ENCODE measurements around the gene BAIAP2.
"Not testable (repeated sequence)": the region's sequence is repeated elsewhere in the genome, so short reads cannot be mapped to it uniquely, and the experiment has no call there.

Gene BAIAP2

GRCh38 chr17:81140695-81141094 lies 105.7 kb downstream of the BAIAP2 start:
- DNase-seq (ENCODE audit: low read depth in 2 of 2) = no peak

DNA sequence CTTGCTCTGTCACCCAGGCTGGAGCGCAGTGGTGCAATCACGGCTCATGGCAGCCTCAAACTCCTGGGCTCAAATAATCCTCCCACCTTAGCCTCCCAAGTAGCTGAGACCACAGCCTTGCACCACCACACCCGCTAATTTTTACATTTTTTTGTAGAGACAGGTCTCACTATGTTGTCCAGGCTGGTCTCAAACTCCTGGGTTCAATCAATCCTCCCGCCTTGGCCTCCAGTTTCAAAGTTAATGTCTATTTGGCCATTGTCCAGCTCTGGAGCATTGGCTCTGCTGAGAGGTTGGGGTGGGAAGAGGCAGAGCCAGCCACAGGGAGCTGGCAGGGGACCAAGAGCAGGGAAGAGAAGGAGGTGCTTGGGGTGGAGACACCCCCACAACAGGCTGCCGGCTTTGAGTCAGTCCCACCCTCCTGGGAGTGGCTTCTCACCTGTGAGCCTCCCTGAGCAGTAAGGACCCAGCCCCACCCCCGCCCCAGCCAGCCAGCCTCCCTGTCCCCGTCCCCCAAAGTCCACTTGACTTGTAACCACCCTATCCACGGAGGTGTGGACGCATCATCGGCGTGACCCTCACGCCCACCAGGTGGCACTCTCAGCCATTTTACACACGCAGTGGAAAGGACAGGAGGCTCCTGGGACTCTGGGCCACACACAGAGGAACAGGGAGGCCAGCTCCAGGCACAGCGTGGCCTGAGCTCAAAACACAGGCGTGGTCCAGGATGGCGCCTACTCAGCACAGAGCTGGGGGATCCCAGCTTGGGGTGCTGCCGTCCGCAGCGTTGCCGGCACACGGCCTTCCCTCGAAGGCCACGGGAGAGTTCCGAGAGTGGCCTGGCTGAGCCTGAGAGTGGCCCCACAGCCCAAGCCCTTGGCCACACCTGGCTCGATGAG lies 107.6 kb downstream of the BAIAP2 start:
- DNase-seq (ENCODE audit: low read depth in 2 of 2) = peak in 1 of 2 donors; percentile 32

DNA sequence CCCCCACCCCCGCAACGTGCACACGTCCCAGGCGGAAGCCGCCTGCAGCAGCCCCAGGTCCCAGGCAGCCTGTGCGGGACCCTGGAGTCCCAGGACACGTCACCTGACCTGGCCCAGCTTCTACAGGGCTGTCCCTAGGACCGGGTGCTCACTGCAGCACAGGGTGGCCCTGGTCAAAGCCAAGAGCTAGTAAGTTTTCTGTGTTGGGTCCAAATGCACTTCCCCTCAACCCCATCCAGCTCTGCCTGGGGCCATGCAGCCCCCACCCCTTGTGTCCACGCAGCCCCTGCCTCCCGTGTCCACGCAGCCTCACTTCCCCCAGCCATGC lies 108.2 kb downstream of the BAIAP2 start:
- no peak for DNase-seq (ENCODE audit: low read depth in 2 of 2)

GRCh38 chr17:81143717-81144422 lies 108.9 kb downstream of the BAIAP2 start:
- DNase-seq (ENCODE audit: low read depth in 2 of 2) = no peak

- DNase-seq (ENCODE audit: low read depth in 2 of 2) = no peak
Observed at GRCh38 chr17:81144423-81144781, 109.5 kb downstream of the BAIAP2 start.

- DNase-seq (ENCODE audit: low read depth in 2 of 2) = not testable (repeated sequence)
Observed at GRCh38 chr17:81146208-81146607, 111.3 kb downstream of the BAIAP2 start.

DNA sequence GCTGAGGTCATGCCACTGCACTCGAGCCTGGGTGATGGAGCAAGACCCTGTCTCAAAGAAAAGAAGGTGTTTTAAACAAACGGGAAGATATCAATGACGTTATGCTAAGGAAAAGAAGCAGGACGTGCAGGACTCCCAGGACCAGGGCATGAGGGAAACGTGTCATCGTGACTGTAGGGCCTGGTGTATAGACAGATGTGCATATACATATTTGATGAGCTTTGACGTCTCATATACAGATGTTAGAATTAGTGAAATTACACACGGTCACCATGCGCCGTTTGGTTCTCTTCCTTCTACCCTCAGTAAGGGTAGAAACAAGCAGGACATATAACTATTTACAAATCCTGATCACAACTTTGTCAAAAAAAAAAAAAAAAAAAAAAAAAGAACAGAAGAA lies 112.8 kb downstream of the BAIAP2 start:
- DNase-seq (ENCODE audit: low read depth in 2 of 2) = no peak

DNA sequence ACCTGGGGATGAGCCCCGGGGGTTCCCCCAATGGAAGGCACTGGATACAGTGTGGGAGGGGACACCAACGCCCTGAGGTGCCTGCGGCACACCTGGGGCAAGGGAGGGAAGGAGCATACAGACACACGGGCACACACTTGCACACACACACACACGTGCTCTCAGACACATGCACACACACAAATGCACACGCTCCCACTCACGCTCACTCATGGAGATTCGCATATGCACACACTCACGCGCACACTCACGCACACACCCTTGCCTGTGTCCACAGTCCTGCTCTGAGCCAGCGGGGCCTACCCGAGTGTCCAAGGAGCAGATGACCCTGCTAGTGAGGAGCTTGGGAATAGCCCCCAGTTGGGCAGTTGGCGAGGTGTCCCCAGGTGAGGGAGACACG lies 113.6 kb downstream of the BAIAP2 start:
- no peak for DNase-seq (ENCODE audit: low read depth in 2 of 2)

GRCh38 chr17:81148986-81149533 lies 114.1 kb downstream of the BAIAP2 start:
- DNase-seq (ENCODE audit: low read depth in 2 of 2) = no peak

GRCh38 chr17:81150377-81151077 lies 115.6 kb downstream of the BAIAP2 start:
- DNase-seq (ENCODE audit: low read depth in 2 of 2) = no peak

- DNase-seq (ENCODE audit: low read depth in 2 of 2) = no peak
Observed at GRCh38 chr17:81151278-81151677, 116.3 kb downstream of the BAIAP2 start.

- no peak for DNase-seq (ENCODE audit: low read depth in 2 of 2)
Observed at GRCh38 chr17:81152288-81152828, 117.4 kb downstream of the BAIAP2 start.

DNA sequence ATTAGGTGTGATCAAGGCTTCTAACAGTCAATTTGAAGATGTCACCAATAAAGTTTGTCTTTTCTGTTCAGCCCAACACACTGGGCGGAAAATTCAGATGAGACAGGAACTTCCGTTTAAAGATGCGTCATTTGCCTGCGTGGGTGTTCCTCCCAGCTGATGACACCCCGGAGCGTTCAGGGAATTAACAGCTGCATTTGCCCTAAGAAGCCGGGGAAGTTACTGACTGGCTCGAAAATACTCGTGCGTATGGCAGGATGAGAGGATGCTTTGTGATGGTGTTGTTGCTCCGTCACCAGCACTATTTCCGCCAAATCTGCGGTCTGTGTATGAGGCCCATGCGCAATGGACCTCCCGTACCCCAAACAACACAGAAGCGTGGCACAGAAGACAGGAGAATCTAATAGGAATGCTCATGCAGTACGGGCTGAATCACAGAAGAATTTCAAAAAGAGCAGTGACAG lies 118.4 kb downstream of the BAIAP2 start:
- no peak for DNase-seq (ENCODE audit: low read depth in 2 of 2)

DNA sequence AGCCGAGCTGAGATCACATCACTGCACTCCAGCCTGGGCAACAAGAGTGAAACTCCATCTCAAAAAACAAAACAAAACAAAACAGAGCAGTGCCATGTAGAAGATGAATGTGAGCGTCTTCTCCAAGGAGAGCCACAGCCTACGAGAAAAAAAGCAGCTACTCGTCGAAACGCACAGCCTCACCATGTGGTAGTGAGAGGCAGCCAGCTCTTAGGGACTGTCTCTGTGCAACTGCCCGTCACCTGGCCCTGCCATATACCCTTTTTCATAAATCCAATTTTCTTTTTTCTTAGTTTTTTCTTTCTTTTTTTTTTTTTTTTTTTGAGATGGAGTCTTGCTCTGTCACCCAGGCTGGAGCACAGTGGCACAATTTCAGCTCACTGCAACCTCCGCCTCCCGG lies 119.1 kb downstream of the BAIAP2 start:
- DNase-seq (ENCODE audit: low read depth in 2 of 2) = not testable (repeated sequence)

GRCh38 chr17:81154961-81155360 lies 120.0 kb downstream of the BAIAP2 start:
- no peak for DNase-seq (ENCODE audit: low read depth in 2 of 2)

- DNase-seq (ENCODE audit: low read depth in 2 of 2) = no peak
Observed at GRCh38 chr17:81156866-81157805, 122.2 kb downstream of the BAIAP2 start.

DNA sequence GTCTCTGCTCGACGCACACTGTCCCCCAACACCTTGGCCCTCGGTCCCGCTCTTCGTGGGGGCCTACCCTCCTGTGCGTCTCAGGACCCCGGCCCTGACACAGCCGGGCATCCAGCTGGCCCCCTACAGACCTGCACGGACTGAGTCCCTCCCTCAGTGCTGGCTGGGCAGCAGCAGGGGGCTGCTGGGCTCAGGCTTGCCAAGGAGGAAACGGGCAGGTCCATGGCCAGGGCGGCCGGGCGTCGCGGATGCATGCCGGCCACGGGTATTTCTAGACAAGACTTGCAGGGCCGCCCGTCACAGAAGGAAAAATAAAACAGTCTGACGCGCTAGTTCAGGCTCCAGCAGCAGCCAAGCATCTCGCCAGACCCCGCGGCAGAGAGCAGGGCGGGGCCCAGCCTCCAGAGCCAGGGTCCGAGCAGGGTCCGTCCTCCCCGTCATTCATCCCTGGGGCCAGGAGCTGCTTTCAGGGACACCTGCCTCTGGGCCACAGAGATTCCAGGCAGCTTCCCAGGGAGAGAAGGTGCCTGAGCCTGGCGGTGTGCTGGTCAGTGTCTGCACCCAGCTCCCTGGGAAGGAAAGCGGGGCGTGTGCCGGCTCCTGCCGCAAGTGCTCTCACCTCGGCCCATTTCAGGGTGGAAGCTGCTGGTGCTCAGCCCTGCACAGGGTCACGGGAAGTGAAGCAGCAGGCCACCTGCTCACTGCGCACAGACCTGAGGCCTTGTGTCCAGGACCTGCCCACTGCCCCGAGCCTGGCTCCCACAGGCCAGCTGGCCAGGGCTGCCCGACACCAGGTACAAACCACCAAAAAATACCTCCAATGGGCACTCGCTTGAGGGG lies 123.1 kb downstream of the BAIAP2 start:
- no peak for DNase-seq (ENCODE audit: low read depth in 2 of 2)

DNA sequence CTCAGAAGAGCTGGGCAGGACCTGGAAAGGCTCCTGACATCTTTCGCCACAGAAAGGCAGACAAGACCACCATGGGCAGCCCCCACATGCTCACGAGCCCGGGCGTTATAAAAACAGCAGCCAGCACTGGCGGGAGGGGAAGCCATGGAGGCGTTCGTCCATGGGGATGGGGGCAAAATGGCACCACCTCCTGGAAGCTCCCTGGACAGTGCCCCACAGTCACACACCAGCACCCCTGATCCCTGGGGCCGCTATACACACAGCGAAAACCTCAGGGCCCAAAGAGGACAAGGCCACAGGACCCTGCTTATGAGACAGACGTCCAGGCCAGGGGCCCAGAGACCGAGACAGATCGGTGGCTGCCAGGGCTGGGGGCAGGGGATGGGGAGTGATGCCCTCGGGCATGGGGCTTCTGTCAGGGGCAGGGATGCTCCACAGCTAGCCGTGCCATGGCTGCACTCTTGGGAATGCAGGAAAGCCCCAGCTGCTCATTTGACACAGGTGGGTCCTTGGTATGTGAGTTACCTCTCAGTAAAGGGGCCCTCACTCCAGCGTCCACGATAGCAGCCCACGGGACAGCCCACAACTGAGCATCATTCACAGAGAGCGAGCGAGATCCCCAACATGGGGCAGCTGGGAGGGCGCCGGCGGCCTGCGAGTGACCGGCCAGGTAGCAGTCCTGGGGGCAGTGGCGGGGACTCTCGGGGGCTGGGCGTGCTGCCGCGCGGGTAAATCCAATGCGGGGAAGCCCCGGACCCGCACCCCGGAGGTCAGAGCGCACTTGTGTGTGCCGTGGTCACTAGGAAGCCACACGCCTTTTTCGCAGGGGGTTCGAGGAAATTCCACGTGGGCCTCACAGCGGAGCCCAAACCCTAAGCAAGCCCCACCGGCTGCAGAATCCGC lies 124.0 kb downstream of the BAIAP2 start:
- DNase-seq (ENCODE audit: low read depth in 2 of 2) = no peak
